Measurements from ENCODE around the gene CEMP1. TPM values are rescaled to one million over a fixed set of nuclear protein-coding genes. Genes with fewer than 3 reads are reported as not detected.
A peak's percentile ranks its signal among the peaks of the same experiment; 100 is the strongest.

Gene CEMP1

GRCh38 chr16:2485811-2486507 is 45.2 kb downstream of the CEMP1 start:
- no peak overlapping the region for H3K9ac ChIP-seq (ENCODE audit: low read depth, low read length)
- no peaks in the 10 kb centered on the region for H3K36me3 ChIP-seq (ENCODE audit: insufficient read depth, low read length)
- no peak overlapping the region for H3K4me3 ChIP-seq (ENCODE audit: low read length)
- peaks cover 30% of the 10 kb centered on the region for H3K4me1 ChIP-seq (ENCODE audit: control insufficient read depth, insufficient read depth, low read length)
- no peaks in the 10 kb centered on the region for H3K27me3 ChIP-seq (ENCODE audit: control insufficient read depth, insufficient read depth, low read length)
- H3K9me3 ChIP-seq (replicated peaks; ENCODE audit: low read length) = no peaks in the 10 kb centered on the region
- H3K4me2 ChIP-seq (ENCODE audit: low read length) = no peak overlapping the region

GRCh38 chr16:2484898-2485508 is 46.2 kb downstream of the CEMP1 start:
- Histone ChIP-seq H3K27me3 (ENCODE audit: control insufficient read depth, insufficient read depth, low read length) (no peaks in the 10 kb centered on the region), H3K4me1 (ENCODE audit: control insufficient read depth, insufficient read depth, low read length) (peaks cover 30% of the 10 kb centered on the region), H3K4me3 (ENCODE audit: low read length) (no peak overlapping the region), H3K9ac (ENCODE audit: low read depth, low read length) (no peak overlapping the region), H3K4me2 (ENCODE audit: low read length) (no peak overlapping the region), H3K9me3 (replicated peaks; ENCODE audit: low read length) (no peaks in the 10 kb centered on the region), H3K36me3 (ENCODE audit: insufficient read depth, low read length) (no peaks in the 10 kb centered on the region)

- Histone ChIP-seq H3K36me3 (ENCODE audit: insufficient read depth, low read length) (no peaks in the 10 kb centered on the region), H3K27me3 (ENCODE audit: control insufficient read depth, insufficient read depth, low read length) (no peaks in the 10 kb centered on the region), H3K4me3 (ENCODE audit: low read length) (peak overlapping the region; percentile 55), H3K9ac (ENCODE audit: low read depth, low read length) (no peak overlapping the region), H3K4me1 (ENCODE audit: control insufficient read depth, insufficient read depth, low read length) (peaks cover 30% of the 10 kb centered on the region), H3K4me2 (ENCODE audit: low read length) (peak overlapping the region; percentile 76), H3K9me3 (replicated peaks; ENCODE audit: low read length) (no peaks in the 10 kb centered on the region)
These were observed 47.0 kb downstream of the CEMP1 start for GRCh38 chr16:2483939-2484897.

GRCh38 chr16:2482708-2483534 is 48.3 kb downstream of the CEMP1 start:
- H3K9me3 ChIP-seq (replicated peaks; ENCODE audit: low read length) = no peaks in the 10 kb centered on the region
- no peaks in the 10 kb centered on the region for H3K27me3 ChIP-seq (ENCODE audit: control insufficient read depth, insufficient read depth, low read length)
- peak overlapping the region; percentile 76 for H3K4me2 ChIP-seq (ENCODE audit: low read length)
- peak overlapping the region; percentile 60 for H3K9ac ChIP-seq (ENCODE audit: low read depth, low read length)
- H3K36me3 ChIP-seq (ENCODE audit: insufficient read depth, low read length) = no peaks in the 10 kb centered on the region
- peaks cover 30% of the 10 kb centered on the region for H3K4me1 ChIP-seq (ENCODE audit: control insufficient read depth, insufficient read depth, low read length)
- peak overlapping the region; percentile 55 for H3K4me3 ChIP-seq (ENCODE audit: low read length)

- Histone ChIP-seq H3K27me3 (ENCODE audit: control insufficient read depth, insufficient read depth, low read length) (no peaks in the 10 kb centered on the region), H3K9me3 (replicated peaks; ENCODE audit: low read length) (no peaks in the 10 kb centered on the region), H3K4me1 (ENCODE audit: control insufficient read depth, insufficient read depth, low read length) (peaks cover 25% of the 10 kb centered on the region), H3K36me3 (ENCODE audit: insufficient read depth, low read length) (no peaks in the 10 kb centered on the region), H3K9ac (ENCODE audit: low read depth, low read length) (peak overlapping the region; percentile 60), H3K4me3 (ENCODE audit: low read length) (peak overlapping the region; percentile 55), H3K4me2 (ENCODE audit: low read length) (peak overlapping the region; percentile 76)
These were observed 49.0 kb downstream of the CEMP1 start for GRCh38 chr16:2482249-2482648.

GRCh38 chr16:2481676-2482075 is 49.5 kb downstream of the CEMP1 start:
- H3K9me3 ChIP-seq (replicated peaks; ENCODE audit: low read length) = no peaks in the 10 kb centered on the region
- H3K4me2 ChIP-seq (ENCODE audit: low read length) = no peak overlapping the region
- H3K27me3 ChIP-seq (ENCODE audit: control insufficient read depth, insufficient read depth, low read length) = no peaks in the 10 kb centered on the region
- H3K4me3 ChIP-seq (ENCODE audit: low read length) = no peak overlapping the region
- H3K9ac ChIP-seq (ENCODE audit: low read depth, low read length) = no peak overlapping the region
- H3K4me1 ChIP-seq (ENCODE audit: control insufficient read depth, insufficient read depth, low read length) = peaks cover 21% of the 10 kb centered on the region
- H3K36me3 ChIP-seq (ENCODE audit: insufficient read depth, low read length) = no peaks in the 10 kb centered on the region

- no peak overlapping the region for H3K4me2 ChIP-seq (ENCODE audit: low read length)
- H3K36me3 ChIP-seq (ENCODE audit: insufficient read depth, low read length) = no peaks in the 10 kb centered on the region
- peaks cover 23% of the 10 kb centered on the region for H3K4me1 ChIP-seq (ENCODE audit: control insufficient read depth, insufficient read depth, low read length)
- H3K9ac ChIP-seq (ENCODE audit: low read depth, low read length) = no peak overlapping the region
- no peaks in the 10 kb centered on the region for H3K27me3 ChIP-seq (ENCODE audit: control insufficient read depth, insufficient read depth, low read length)
- no peaks in the 10 kb centered on the region for H3K9me3 ChIP-seq (replicated peaks; ENCODE audit: low read length)
- no peak overlapping the region for H3K4me3 ChIP-seq (ENCODE audit: low read length)
These were observed 50.3 kb downstream of the CEMP1 start for GRCh38 chr16:2480948-2481347.

Small RNA genes within 50 kb of the gene (small RNA-seq; reads per million reads assigned to genes)
- gene AC093525.1 = not detected
- gene MIR3178 = not detected

All from skeletal muscle satellite cell (primary cell).